ENCODE results near the gene PEX14. TPM values are rescaled to one million over a fixed set of nuclear protein-coding genes. Genes with fewer than 3 reads are reported as not detected.

PEX14 gene
- total RNA-seq, 1 donor = 17.3 TPM

DNA sequence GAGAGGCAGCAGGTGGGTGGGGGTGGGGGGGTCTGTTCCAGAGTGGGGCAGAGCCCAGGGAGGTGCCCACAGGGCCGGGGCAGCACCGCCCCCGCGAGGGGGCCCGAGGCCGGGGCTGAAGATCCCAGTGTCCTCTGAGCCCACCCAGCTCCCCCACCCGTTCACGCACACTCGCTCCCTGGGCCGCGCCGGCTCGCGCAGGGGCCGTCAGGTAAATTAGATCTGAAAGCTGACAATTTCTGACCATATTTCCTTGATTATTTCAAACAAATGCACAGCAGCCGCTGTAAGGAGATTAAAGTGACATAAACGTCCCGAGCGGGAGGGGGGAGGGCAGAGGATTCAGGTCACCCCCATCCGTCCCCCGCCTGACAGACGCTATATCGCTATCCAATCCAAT, 203.7 kb downstream of the PEX14 start:
- TF ChIP-seq, protein P1, sequence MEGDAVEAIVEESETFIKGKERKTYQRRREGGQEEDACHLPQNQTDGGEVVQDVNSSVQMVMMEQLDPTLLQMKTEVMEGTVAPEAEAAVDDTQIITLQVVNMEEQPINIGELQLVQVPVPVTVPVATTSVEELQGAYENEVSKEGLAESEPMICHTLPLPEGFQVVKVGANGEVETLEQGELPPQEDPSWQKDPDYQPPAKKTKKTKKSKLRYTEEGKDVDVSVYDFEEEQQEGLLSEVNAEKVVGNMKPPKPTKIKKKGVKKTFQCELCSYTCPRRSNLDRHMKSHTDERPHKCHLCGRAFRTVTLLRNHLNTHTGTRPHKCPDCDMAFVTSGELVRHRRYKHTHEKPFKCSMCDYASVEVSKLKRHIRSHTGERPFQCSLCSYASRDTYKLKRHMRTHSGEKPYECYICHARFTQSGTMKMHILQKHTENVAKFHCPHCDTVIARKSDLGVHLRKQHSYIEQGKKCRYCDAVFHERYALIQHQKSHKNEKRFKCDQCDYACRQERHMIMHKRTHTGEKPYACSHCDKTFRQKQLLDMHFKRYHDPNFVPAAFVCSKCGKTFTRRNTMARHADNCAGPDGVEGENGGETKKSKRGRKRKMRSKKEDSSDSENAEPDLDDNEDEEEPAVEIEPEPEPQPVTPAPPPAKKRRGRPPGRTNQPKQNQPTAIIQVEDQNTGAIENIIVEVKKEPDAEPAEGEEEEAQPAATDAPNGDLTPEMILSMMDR (IDR thresholded peaks at IDR 0.05; ENCODE audit: insufficient read depth, low read depth, low read length) = no peak
- DNase-seq (ENCODE audit: low read depth) = no peak
- no peak overlapping the region for H3K4me3 ChIP-seq (ENCODE audit: low read depth, low read length)

DNA sequence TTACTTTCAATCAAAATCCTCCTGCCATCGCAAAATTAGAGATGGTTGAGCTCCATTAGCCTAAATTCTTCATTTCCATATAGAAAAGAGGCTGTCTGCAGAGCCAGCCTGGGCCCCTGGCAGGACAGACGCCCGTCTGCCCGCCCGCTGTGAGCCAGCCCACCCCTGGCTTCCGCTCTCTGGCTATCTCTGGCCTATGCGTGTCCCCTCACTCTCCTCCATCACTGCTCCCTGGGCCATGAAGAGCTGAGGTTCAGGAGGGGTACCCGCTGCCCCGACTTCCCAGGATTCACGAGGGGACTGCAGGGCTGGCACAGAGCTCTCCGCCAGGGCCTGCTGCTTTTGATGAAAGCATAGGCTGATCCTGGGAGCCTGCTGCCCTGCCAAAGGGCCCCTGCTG, 204.1 kb downstream of the PEX14 start:
- H3K4me3 ChIP-seq (ENCODE audit: low read depth, low read length) = no peak overlapping the region
- DNase-seq (ENCODE audit: low read depth) = no peak
- TF ChIP-seq, protein P1 (IDR thresholded peaks at IDR 0.05; ENCODE audit: insufficient read depth, low read depth, low read length) = no peak

DNA sequence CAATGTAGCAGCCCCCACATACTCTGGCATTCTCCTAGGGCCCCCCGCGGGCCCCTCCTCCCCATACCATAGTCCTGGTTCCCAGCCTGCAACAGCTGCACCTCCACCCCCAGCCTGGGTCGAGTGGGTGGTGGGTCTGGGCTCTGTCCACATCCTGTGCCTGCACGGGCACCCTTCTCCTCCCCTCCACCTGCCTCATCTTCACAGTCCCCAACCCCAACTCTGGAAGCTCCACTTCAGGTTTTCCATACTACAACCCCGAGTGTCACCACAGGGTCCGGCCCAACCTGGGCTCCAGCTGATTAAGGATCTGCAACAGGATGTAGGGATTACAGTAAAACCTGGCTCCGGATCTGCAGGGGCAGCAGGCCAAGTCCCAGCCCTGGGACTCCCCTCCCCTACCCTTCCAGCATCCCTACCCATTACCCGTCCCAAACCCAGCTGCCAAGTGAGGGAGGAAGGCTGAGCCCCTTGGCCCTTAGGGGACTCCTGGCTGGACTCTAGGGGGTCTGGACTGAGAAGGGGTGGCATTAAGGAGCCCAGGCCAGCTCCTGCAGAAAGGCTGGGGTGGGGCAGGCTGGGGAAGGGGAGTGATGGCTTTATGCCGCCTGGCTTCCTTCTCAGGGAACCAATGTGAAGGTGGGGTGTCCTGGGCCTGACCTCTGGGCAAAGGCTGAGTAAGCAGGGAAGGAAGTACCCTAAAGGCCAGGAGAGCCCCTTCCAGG, 204.9 kb downstream of the PEX14 start:
- peak; percentile 72 for DNase-seq (ENCODE audit: low read depth)
- no peak overlapping the region for H3K4me3 ChIP-seq (ENCODE audit: low read depth, low read length)
- TF ChIP-seq, protein P1 (IDR thresholded peaks at IDR 0.05; ENCODE audit: insufficient read depth, low read depth, low read length) = no peak

Small RNAs within 50 kb of the gene (small RNA-seq; reads per million reads assigned to genes)
- gene RN7SL614P = not detected

Other genes starting within 250 kb of the PEX14 start
- gene PGD, start 75.9 kb upstream of the PEX14 start, total RNA-seq = 74.1 and 88.1 TPM in 2 replicates
- gene CENPS, start 44.5 kb upstream of the PEX14 start, total RNA-seq = 14.2 and 14.7 TPM in 2 replicates
- 0.32 TPM in 1 of 2 replicates, not detected in the other for gene CORT, start 24.9 kb upstream of the PEX14 start, total RNA-seq
- 28.7 and 52.2 TPM in 2 replicates for gene DFFA, start 2.4 kb upstream of the PEX14 start, total RNA-seq

Data from fibroblast of villous mesenchyme (primary cell).